Ectodermal cell (in vitro differentiated cells): ENCODE measurements around the gene FPR3.

Experiments used
- H3K27ac ChIP-seq: 2 replicates; pipeline ENCODE4 v1.7.0; 2013; ENCODE audit warnings: mild to moderate bottlenecking, low read depth, low read length; ENCODE audit not compliant: insufficient read depth, poor library complexity, severe bottlenecking
- H3K27me3 ChIP-seq: 2 replicates; pipeline ENCODE4 v1.7.0; 2013; ENCODE audit warnings: mild to moderate bottlenecking, low read length; ENCODE audit not compliant: insufficient read depth, control insufficient read depth, poor library complexity, severe bottlenecking
- H3K36me3 ChIP-seq: one replicate; pipeline ENCODE4 v1.7.0; 2013; ENCODE audit warnings: low read length; ENCODE audit not compliant: control insufficient read depth, insufficient read depth
- H3K4me1 ChIP-seq: one replicate; pipeline ENCODE4 v1.7.0; 2013; ENCODE audit warnings: low read length; ENCODE audit not compliant: control insufficient read depth, insufficient read depth
- H3K4me3 ChIP-seq: 2 replicates; pipeline ENCODE4 v1.7.0; 2013; ENCODE audit warnings: low read depth, low read length, control low read depth; ENCODE audit not compliant: insufficient read depth
- H3K9me3 ChIP-seq: 2 replicates; pipeline ENCODE4 v1.7.0; 2013; ENCODE audit warnings: mild to moderate bottlenecking, low read length, moderate library complexity; ENCODE audit not compliant: control insufficient read depth
- WGBS, 2 experiments: methylation state at CpG; one replicate each; pipeline ENCODE4 v1.1.7; 2013; ENCODE audit warnings: missing lambda C conversion rate in 2 of 2; 5-methylcytosine and 5-hydroxymethylcytosine counted together

The FPR3 gene

GRCh38 chr19:51820011-51820410, 25.1 kb downstream of the FPR3 start:
- 61 to 76% methylated on average over 3 of the region's 3 CpGs for WGBS, 2 experiments
- H3K4me1 ChIP-seq: no peaks in the 10 kb centered on the region
- no peaks in the 10 kb centered on the region for H3K27me3 ChIP-seq
- peaks cover 3% of the 10 kb centered on the region for H3K9me3 ChIP-seq
- no peaks in the 10 kb centered on the region for H3K36me3 ChIP-seq
- H3K27ac ChIP-seq: no peak overlapping the region
- H3K4me3 ChIP-seq: no peak overlapping the region

DNA sequence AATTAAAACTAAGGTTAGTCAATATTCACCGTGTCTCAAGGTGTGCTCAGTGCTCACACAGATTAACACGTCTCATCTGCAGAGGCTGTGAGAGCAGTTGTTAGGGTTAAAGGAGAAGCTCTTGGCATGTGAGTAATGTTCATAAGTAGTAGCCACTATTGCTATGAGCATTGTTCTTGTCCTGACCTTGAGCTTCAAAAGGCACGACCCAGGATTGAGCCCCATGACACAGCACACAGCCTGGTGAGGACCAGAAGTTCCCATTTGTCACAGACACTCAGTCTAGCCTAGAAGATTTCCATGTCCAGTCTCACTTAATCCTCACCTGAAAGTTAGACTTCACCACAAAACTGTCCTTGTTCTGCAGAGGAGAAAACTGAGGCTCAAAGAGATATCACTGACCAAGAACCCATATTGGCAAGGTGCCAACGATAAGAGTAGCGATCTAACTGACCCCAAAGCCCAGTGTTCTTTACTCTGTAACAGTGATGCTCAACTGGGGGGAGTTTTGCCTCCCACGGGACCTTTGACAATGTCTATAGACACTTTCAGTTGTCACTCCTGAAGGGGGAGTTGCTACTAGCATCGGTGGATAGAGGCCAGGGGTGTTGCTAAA, 26.0 kb downstream of the FPR3 start:
- Histone ChIP-seq H3K9me3 (peaks cover 3% of the 10 kb centered on the region), H3K27me3 (no peaks in the 10 kb centered on the region), H3K4me3 (no peak overlapping the region), H3K4me1 (no peaks in the 10 kb centered on the region), H3K36me3 (no peaks in the 10 kb centered on the region), H3K27ac (no peak overlapping the region)
- WGBS, 2 experiments: 77 to 80% methylated on average over 6 to 7 of the region's 7 CpGs

- Histone ChIP-seq H3K27me3 (no peaks in the 10 kb centered on the region), H3K27ac (no peak overlapping the region), H3K4me3 (no peak overlapping the region), H3K9me3 (peaks cover 3% of the 10 kb centered on the region), H3K36me3 (no peaks in the 10 kb centered on the region), H3K4me1 (no peaks in the 10 kb centered on the region)
- WGBS, 2 experiments: 67 to 82% methylated on average over 2 to 3 of the region's 3 CpGs
Measured at GRCh38 chr19:51821456-51821855, 26.5 kb downstream of the FPR3 start.

DNA sequence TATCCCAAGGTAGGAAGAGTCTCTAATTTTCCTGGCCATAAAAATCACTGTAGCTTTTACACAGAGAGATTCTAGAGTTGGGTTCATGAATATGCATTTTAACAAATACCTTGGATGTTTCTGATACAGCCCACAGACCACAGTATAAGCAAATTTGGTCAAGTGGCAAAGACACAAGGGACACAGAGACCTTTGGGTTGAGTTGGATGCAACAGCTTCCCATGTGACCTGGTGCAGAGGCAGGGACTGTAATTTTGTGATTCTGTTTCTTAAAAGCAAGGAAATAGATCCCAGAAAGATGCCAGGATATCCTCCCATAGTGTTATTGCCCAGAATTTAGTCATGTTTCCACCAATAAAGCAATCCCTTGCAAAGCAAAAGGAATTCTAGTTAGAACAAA, 27.0 kb downstream of the FPR3 start:
- no peaks in the 10 kb centered on the region for H3K27me3 ChIP-seq
- peaks cover 3% of the 10 kb centered on the region for H3K9me3 ChIP-seq
- no peaks in the 10 kb centered on the region for H3K36me3 ChIP-seq
- no peaks in the 10 kb centered on the region for H3K4me1 ChIP-seq
- no peak overlapping the region for H3K27ac ChIP-seq
- H3K4me3 ChIP-seq: no peak overlapping the region

DNA sequence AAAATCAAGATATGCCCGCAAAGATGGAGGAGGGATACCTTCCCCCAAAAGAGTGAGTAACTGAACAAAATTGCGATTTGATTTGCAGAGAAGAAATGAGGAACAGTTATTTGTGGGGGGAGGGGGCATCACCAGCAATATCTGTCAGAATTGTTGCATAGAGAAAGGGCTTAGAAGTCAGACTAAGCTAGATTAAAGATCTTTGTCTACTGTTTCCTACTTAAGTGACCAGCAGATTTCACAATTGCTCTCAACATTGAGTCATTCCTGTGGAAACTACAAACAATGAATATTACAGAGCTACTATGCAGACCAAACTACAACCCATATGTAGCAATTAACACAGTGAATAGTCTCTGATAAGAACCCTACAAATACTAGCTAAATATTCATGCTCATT, 27.4 kb downstream of the FPR3 start:
- no peak overlapping the region for H3K27ac ChIP-seq
- H3K27me3 ChIP-seq: no peaks in the 10 kb centered on the region
- H3K36me3 ChIP-seq: no peaks in the 10 kb centered on the region
- WGBS, 2 experiments: 79 to 89% methylated on average over 2 of the region's 2 CpGs
- no peak overlapping the region for H3K4me3 ChIP-seq
- H3K9me3 ChIP-seq: peaks cover 3% of the 10 kb centered on the region
- no peaks in the 10 kb centered on the region for H3K4me1 ChIP-seq

DNA sequence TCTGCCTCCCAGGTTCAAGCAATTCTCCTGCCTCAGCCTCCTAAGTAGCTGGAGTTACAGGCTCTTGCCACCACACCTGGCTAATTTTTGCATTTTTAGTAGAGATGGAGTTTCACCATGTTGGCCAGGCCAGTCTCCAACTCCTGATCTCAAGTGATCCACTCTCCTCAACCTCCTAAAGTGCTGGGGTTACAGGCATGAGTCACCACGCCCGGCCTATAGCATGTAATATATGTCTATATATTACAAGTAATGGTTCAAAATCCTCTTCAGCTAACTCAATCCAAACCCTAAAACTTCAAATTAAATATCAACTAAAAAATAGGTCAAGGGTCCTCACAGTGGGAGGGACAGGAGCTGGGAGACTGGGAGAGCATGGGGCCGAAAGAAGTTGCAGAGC, 28.0 kb downstream of the FPR3 start:
- Histone ChIP-seq H3K27ac (no peak overlapping the region), H3K27me3 (no peaks in the 10 kb centered on the region), H3K36me3 (no peaks in the 10 kb centered on the region), H3K4me3 (no peak overlapping the region), H3K9me3 (peaks cover 3% of the 10 kb centered on the region), H3K4me1 (no peaks in the 10 kb centered on the region)
- 81 to 88% methylated on average over 1 to 3 of the region's 3 CpGs for WGBS, 2 experiments

- Histone ChIP-seq H3K36me3 (no peaks in the 10 kb centered on the region), H3K4me3 (no peak overlapping the region), H3K27me3 (no peaks in the 10 kb centered on the region), H3K4me1 (no peaks in the 10 kb centered on the region), H3K9me3 (peaks cover 8% of the 10 kb centered on the region), H3K27ac (no peak overlapping the region)
- WGBS, 2 experiments: 86 to 90% methylated on average over 13 of the region's 13 CpGs
Measured at GRCh38 chr19:51824281-51825005, 29.5 kb downstream of the FPR3 start.

- H3K27ac ChIP-seq: no peak overlapping the region
- 92 to 94% methylated on average over 2 of the region's 2 CpGs for whole genome bisulfite sequencing, 2 experiments
- no peak overlapping the region for H3K4me3 ChIP-seq
- no peaks in the 10 kb centered on the region for H3K4me1 ChIP-seq
- no peaks in the 10 kb centered on the region for H3K36me3 ChIP-seq
- peaks cover 5% of the 10 kb centered on the region for H3K9me3 ChIP-seq
- no peaks in the 10 kb centered on the region for H3K27me3 ChIP-seq
Measured at GRCh38 chr19:51830274-51830673, 35.3 kb downstream of the FPR3 start.

GRCh38 chr19:51837145-51837544, 42.2 kb downstream of the FPR3 start:
- no peaks in the 10 kb centered on the region for H3K27me3 ChIP-seq
- no peaks in the 10 kb centered on the region for H3K9me3 ChIP-seq
- H3K27ac ChIP-seq: no peak overlapping the region
- H3K4me3 ChIP-seq: no peak overlapping the region
- no peaks in the 10 kb centered on the region for H3K4me1 ChIP-seq
- 89 to 92% methylated on average over 2 of the region's 2 CpGs for WGBS, 2 experiments
- no peaks in the 10 kb centered on the region for H3K36me3 ChIP-seq

- H3K27me3 ChIP-seq: no peaks in the 10 kb centered on the region
- H3K4me1 ChIP-seq: no peaks in the 10 kb centered on the region
- H3K36me3 ChIP-seq: peaks cover 18% of the 10 kb centered on the region
- no peak overlapping the region for H3K4me3 ChIP-seq
- peaks cover 7% of the 10 kb centered on the region for H3K9me3 ChIP-seq
- WGBS, 2 experiments: 93 to 94% methylated on average over 2 of the region's 2 CpGs
- no peak overlapping the region for H3K27ac ChIP-seq
Measured at GRCh38 chr19:51861870-51862622, 67.1 kb downstream of the FPR3 start.
